UCSD-AML1 (cell line): ENCODE data around the gene MAML1.
A peak's percentile ranks its signal among the peaks of the same experiment; 100 is the strongest.

Experiments
- DNase-seq: peaks from one replicate; lab custom pipeline; 2025; ENCODE audit not compliant: unreplicated experiment; lab: John Stamatoyannopoulos, UW

The MAML1 gene

GRCh38 chr5:179821298-179822058 lies 88.9 kb downstream of the MAML1 start:
- DNase-seq, result peak; percentile 88

- no peak for DNase-seq
These were observed 89.4 kb downstream of the MAML1 start for GRCh38 chr5:179822059-179822432.

- DNase-seq, result no peak
These were observed 89.9 kb downstream of the MAML1 start for GRCh38 chr5:179822444-179822990.

- DNase-seq, result no peak
These were observed 91.5 kb downstream of the MAML1 start for GRCh38 chr5:179823937-179824744.

- no peak for DNase-seq
These were observed 92.1 kb downstream of the MAML1 start for GRCh38 chr5:179824745-179825112.

GRCh38 chr5:179825655-179826182 lies 93.1 kb downstream of the MAML1 start:
- no peak for DNase-seq
